Right cardiac atrium (tissue), 5 donors: Measurements from ENCODE around the gene MTFMT. TPM values are rescaled to one million over a fixed set of nuclear protein-coding genes. Genes with fewer than 3 reads are reported as not detected.
"Not testable (repeated sequence)": the region's sequence is repeated elsewhere in the genome, so short reads cannot be mapped to it uniquely, and the experiment has no call there.

Source experiments
- ATAC-seq, 2 donors: fragments of 200-7000 bp; cut with Tn5 transposase; one replicate each; pipeline versions ENCODE4 v1.8.0 to v1.9.1; 2020; ENCODE audit warnings: moderate library complexity in 2 of 2, mild to moderate bottlenecking in 1 of 2
- DNase-seq, 3 donors: peaks; one replicate each; pipeline ENCODE4 v3.0.0-alpha.2; 2020
- H3K27ac ChIP-seq: one replicate; pipeline ENCODE4 v1.5.1; 2013; ENCODE audit warnings: mild to moderate bottlenecking, low read length, control low read depth, moderate library complexity
- H3K27me3 ChIP-seq: one replicate; pipeline ENCODE4 v1.6.1; 2013; ENCODE audit not compliant: control insufficient read depth, insufficient read depth
- H3K4me1 ChIP-seq: one replicate; pipeline ENCODE4 v1.6.1; 2013; ENCODE audit warnings: low read length; ENCODE audit not compliant: control insufficient read depth, insufficient read depth
- H3K4me3 ChIP-seq: one replicate; pipeline ENCODE4 v1.5.1; 2013; ENCODE audit warnings: low read length, control low read depth
- H3K9me3 ChIP-seq: one replicate; pipeline ENCODE4 v1.6.1; 2013; ENCODE audit warnings: low read length; ENCODE audit not compliant: control insufficient read depth
- WGBS: extraction: QIAGEN DNeasy Blood & Tissue Kit; methylation state at CpG from one replicate; pipeline ENCODE4 v1.1.7; 2013; 5-methylcytosine and 5-hydroxymethylcytosine counted together
- intact Hi-C, 4 donors: fragments of 100-400 bp; cut with DNase I; formaldehyde crosslinking; loops; one replicate each; pipeline versions ENCODE4 v1.11.0 to v1.14.0; 2022 to 2023
- long read RNA-seq, 4 donors: library from polyadenylated mRNA; unstranded; transcript quantifications; one replicate each; pipeline ENCODE4 v2.0.0, GENCODE V29; 2020 to 2021
- polyA plus RNA-seq: library from polyadenylated mRNA; stranded (reverse); fragments of 200-250 nt; gene quantifications from one replicate; pipeline ENCODE4 v1.2.3, GENCODE V29; 2013
- total RNA-seq, 4 donors: library from RNA; stranded (reverse); fragmentation: NEBNext Ultra II Directional; extraction: Animal tissue kit (Norgen Biotek cat#: 25700); gene quantifications; one replicate each; pipeline ENCODE4 v1.2.1, GENCODE V29; 2021
- donor health status: healthy with polysubstance abuse.
- donor health status: DM: no; HTN: yes; CAD: no.
- donor health status: DM: no; HTN: no; CAD: no.
- donor health status: DM: no; HTN: yes; CAD: no; lungs with severe emphysema.
- donor health status: DM: yes; HTN: yes; CAD: no.

MTFMT gene
- total RNA-seq (10 to 100 TPM; 17.4 to 18.0 (median 17.7) TPM), polyA plus RNA-seq (9.9 TPM)
- long read RNA-seq, donor 1, transcript MTFMT-201 (9 exons, 2,734 nt): major isoform, 46 of 69 reads
- long read RNA-seq, donor 1, partial matches to known transcripts: 3 of 69 reads
- long read RNA-seq, donor 1, other reads (novel, unspliced or antisense): 17 of 69 reads
- long read RNA-seq, donor 2, transcript MTFMT-201 (9 exons, 2,734 nt): major isoform, 12 of 14 reads
- long read RNA-seq, donor 2, partial matches to known transcripts: 0 of 14 reads
- long read RNA-seq, donor 2, other reads (novel, unspliced or antisense): 2 of 14 reads
- long read RNA-seq, donor 3, transcript MTFMT-201 (9 exons, 2,734 nt): major isoform, 63 of 77 reads
- long read RNA-seq, donor 3, partial matches to known transcripts: 1 of 77 reads
- long read RNA-seq, donor 3, other reads (novel, unspliced or antisense): 13 of 77 reads
- long read RNA-seq, donor 4, transcript MTFMT-201 (9 exons, 2,734 nt): major isoform, 10 of 12 reads
- long read RNA-seq, donor 4, partial matches to known transcripts: 0 of 12 reads
- long read RNA-seq, donor 4, other reads (novel, unspliced or antisense): 1 of 12 reads

DNA sequence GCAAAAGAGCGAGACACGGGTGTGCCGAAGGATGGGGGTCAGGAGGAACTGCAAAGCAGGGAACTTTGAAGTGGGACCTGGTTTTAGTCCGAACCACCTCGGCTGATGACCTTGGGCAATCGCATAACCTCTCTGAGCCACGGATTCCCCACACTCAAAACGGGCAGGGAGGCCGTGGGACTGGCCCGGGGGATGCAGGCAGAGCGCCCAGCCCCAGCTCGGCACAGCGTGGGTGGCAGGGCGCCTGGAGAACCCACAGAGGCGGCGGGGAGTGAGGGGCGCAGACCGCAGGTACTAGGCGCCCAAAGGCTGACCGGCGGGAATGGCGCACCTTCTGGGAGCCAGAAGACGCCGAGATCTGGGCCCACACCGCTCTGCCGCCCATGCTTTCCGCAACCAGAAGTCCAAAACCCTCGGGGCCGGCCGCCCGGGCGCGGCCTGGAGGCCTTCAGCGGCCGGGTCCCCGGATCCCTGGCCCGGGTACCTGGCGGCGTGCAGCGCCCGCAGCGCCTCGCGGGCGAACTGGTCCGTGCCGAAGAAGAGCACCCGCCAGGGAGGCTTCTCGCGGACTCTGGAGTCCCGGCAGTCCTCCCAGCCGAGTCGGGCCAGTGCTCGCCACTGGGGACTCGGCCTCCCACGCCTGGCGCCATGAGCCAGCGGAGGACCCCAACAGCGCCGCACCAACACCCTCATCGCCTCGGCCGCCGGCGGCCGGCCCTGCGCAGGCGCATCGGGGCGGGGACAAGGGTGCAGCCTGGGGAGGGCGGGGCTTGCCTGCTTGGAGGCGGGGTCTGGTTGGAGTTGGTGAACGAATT is at the start of gene MTFMT:
Gene MTFMT, minus strand, starts transcription at position 719 of the 815 bp plus-strand sequence. Its CDS starts 26 bp downstream, at position 693.
- intact Hi-C loops: no loop called here
- peak within 1 kb of the TSS; percentile 75 for H3K4me3 ChIP-seq
- no peaks in the 10 kb centered on the region for H3K27me3 ChIP-seq

DNA sequence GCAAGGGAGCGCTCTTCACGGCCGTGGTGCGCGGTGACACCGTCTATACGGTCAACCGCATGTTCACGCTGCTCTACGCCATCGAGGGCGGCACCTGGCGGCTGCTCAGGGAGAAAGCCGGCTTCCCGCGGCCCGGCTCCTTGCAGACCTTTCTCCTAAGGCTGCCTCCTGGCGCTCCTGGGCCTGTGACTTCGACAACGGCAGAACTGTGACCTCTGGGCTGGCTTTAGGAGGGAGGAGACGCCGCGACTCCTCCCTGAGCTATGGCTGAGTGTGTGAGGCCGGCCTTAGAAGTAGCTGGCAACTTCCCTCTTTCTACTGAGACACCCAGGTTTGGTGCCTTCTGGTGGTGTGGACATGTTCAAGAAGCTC is 48.5 kb upstream of the MTFMT start:
- Histone ChIP-seq H3K27ac (no peak overlapping the region), H3K27me3 (no peaks in the 10 kb centered on the region), H3K4me1 (peaks cover 5% of the 10 kb centered on the region), H3K4me3 (no peak overlapping the region), H3K9me3 (no peaks in the 10 kb centered on the region)
- DNase-seq (peak; percentile 73 to 88 (median 86)), ATAC-seq (peak; percentile 69 to 70)
- intact Hi-C loops: no loop called here
- 33% methylated on average over 24 of the region's 24 CpGs for WGBS

More for the DNA sequence above, at the start of gene MTFMT:
- H3K9me3 ChIP-seq: no peaks in the 10 kb centered on the region
- H3K27ac ChIP-seq: peak within 1 kb of the TSS; percentile 39
- ATAC-seq (peak; percentile 96 to 97), DNase-seq (peak; percentile 94 to 98 (median 98))
- under 1% methylated on average over 73 of the region's 73 CpGs for WGBS
- H3K4me1 ChIP-seq: peaks cover 7% of the 10 kb centered on the region

DNA sequence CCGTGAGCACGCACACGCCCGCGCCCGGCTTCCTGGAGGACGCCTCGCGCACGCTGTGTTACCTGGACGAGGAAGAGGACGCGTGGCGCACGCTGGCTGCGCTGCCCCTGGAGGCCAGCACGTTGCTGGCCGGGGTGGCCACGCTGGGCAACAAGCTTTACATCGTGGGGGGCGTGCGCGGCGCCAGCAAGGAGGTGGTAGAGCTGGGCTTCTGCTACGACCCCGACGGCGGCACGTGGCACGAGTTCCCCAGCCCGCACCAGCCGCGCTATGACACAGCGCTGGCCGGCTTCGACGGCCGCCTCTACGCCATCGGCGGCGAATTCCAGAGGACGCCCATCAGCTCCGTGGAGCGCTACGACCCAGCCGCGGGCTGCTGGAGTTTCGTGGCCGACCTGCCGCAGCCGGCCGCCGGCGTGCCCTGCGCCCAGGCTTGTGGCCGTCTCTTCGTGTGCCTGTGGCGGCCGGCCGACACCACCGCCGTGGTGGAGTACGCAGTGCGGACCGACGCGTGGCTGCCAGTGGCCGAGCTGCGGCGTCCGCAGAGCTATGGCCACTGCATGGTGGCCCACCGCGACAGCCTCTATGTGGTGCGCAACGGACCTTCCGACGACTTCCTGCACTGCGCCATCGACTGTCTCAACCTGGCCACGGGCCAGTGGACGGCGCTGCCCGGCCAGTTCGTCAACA is 48.0 kb upstream of the MTFMT start:
- no peaks in the 10 kb centered on the region for H3K9me3 ChIP-seq
- ATAC-seq: peak in 1 of 2 donors; percentile 11
- H3K4me1 ChIP-seq: peaks cover 5% of the 10 kb centered on the region
- H3K27ac ChIP-seq: no peak overlapping the region
- no peaks in the 10 kb centered on the region for H3K27me3 ChIP-seq
- DNase-seq: peak in 2 of 3 donors; percentile 43 to 54
- intact Hi-C loops: no loop called here
- WGBS: 59% methylated on average over 85 of the region's 85 CpGs
- no peak overlapping the region for H3K4me3 ChIP-seq

DNA sequence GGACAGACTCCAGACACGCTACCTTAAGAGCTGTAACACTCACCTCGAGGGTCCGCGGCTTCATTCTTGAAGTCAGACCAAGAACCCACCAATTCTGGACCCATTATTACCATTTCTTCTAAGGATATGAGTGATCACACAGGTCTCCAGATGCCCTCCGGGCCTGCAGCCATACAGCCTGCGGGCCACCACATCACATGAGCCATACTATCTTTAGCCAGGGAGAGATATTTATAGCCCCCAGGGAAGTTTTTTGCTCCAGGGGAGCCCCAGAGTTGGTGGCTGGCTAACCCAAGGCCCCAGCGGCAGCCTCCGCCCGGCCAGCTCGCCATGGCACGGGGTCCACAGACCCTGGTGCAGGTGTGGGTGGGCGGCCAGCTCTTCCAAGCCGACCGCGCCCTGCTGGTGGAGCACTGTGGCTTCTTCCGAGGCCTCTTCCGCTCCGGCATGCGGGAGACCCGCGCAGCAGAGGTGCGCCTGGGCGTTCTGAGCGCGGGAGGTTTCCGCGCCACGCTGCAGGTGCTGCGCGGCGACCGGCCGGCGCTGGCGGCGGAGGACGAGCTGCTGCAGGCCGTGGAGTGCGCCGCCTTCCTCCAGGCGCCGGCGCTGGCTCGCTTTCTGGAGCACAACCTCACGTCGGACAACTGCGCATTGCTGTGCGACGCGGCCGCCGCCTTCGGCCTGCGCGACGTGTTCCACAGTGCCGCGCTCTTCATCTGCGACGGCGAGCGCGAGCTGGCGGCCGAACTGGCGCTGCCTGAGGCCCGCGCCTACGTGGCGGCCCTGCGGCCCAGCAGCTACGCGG is 47.2 kb upstream of the MTFMT start, which contains the start of gene KBTBD13:
Gene KBTBD13, plus strand, starts transcription at position 261 of the 805 bp plus-strand sequence. Its CDS starts 70 bp downstream, at position 331.
- Histone ChIP-seq H3K9me3 (no peaks in the 10 kb centered on the region), H3K4me1 (peaks cover 10% of the 10 kb centered on the region), H3K27ac (peak within 1 kb of the TSS; percentile 61), H3K27me3 (no peaks in the 10 kb centered on the region), H3K4me3 (no peak within 1 kb of the TSS)
- DNase-seq: peak in 1 of 3 donors; percentile 46
- intact Hi-C loops: no loop called here
- WGBS: 66% methylated on average over 73 of the region's 73 CpGs
- peak; percentile 50 to 54 for ATAC-seq

DNA sequence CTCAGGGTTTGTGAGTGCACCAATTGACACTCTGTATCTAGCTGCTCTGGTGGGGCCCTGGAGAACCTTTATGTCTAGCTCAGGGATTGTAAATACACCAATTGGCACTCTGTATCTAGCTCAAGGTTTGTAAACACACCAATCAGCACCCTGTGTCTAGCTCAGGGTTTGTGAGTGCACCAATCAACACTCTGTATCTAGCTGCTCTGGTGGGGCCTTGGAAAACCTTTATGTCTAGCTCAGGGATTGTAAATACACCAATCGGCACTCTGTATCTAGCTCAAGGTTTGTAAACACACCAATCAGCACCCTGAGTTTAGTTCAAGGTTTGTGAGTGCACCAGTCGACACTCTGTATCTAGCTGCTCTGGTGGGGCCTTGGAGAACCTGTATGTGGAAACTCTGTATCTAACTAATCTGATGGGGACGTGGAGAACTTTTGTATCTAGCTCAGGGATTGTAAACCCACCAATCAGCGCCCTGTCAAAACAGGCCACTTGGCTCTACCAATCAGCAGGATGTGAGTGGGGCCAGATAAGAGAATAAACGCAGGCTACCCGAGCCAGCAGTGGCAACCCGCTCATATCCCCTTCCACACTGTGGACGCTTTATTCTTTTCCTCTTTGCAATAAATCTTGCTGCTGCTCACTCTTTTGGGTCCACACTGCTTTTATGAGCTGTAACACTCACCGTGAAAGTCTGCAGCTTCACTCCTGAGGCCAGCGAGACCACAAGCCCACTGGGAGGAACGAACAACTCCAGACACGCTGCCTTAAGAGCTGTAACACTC is 46.4 kb upstream of the MTFMT start:
- H3K4me3 ChIP-seq, intact Hi-C loops, ATAC-seq, H3K27me3 ChIP-seq, H3K9me3 ChIP-seq, DNase-seq: not testable (repeated sequence)
- Histone ChIP-seq H3K27ac (peak overlapping the region; percentile 29), H3K4me1 (peaks cover 13% of the 10 kb centered on the region)
- 43% methylated on average over 12 of the region's 12 CpGs for WGBS

DNA sequence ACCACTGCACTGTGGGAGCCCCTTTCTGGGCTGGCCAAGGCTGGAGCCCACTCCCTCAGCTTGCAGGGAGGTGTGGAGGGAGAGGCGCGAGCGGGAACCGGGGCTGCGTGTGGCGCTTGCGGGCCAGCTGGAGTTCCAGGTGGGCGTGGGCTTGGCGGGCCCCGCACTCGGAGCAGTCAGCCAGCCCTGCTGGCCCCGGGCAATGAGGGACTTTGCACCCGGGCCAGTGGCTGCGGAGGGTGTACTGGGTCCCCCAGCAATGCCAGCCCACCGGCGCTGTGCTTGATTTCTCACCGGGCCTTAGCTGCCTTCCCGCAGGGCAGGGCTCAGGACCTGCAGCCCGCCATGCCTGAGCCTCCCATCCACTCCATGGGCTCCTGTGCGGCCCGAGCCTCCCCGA is 45.5 kb upstream of the MTFMT start:
- peaks cover 18% of the 10 kb centered on the region for H3K4me1 ChIP-seq
- intact Hi-C loops, H3K27ac ChIP-seq, H3K27me3 ChIP-seq, H3K4me3 ChIP-seq, DNase-seq, ATAC-seq, H3K9me3 ChIP-seq: not testable (repeated sequence)
- WGBS: 96% methylated on average over 18 of the region's 22 CpGs

DNA sequence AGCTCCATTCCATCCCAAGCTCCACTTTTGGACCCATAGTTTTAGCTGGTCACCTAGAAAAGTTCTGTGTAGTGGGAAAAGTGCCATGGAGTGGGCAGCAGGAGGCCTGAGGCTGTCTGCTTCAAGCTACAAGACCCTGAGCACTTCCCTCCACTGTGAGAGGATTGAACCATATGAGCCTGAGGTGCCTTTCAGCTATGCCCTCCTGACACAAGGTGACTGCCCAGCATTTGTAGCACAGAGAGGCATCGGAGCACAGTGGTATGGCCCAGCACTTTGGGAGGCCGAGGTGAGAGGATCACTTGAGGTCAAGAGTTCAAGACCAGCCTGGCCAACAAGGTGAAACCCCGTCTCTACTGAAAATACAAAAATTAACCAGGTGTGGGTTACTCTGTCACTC is 43.2 kb upstream of the MTFMT start:
- H3K4me1 ChIP-seq: peaks cover 22% of the 10 kb centered on the region
- WGBS: 95% methylated on average over 3 of the region's 3 CpGs
- H3K4me3 ChIP-seq: no peak overlapping the region
- H3K27ac ChIP-seq: peak overlapping the region; percentile 55
- ATAC-seq (no peak), DNase-seq (no peak)
- intact Hi-C loops: no loop called here
- no peaks in the 10 kb centered on the region for H3K9me3 ChIP-seq
- H3K27me3 ChIP-seq: no peaks in the 10 kb centered on the region

DNA sequence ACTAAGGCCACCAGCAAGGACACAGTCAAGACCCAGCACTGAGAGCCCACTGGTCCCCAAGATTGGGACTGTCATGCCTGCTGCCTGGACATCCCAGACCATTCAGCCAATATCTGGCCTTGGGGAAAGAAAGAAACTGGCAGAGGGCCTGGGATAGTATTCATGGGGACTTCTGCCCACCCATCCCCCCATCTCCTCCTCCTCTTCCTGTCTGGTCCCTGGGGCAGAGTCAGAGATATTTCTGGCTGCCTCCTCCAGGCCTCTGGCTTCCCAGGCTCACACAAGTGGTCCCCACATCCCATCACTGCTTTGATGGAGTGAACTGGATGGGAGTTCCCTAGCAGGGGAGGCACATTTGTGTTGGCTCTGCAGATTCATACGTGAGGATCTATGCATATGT is 42.6 kb upstream of the MTFMT start:
- DNase-seq (peak in 2 of 3 donors; percentile 45 to 72), ATAC-seq (peak; percentile 9 to 30)
- H3K27ac ChIP-seq: peak overlapping the region; percentile 74

DNA sequence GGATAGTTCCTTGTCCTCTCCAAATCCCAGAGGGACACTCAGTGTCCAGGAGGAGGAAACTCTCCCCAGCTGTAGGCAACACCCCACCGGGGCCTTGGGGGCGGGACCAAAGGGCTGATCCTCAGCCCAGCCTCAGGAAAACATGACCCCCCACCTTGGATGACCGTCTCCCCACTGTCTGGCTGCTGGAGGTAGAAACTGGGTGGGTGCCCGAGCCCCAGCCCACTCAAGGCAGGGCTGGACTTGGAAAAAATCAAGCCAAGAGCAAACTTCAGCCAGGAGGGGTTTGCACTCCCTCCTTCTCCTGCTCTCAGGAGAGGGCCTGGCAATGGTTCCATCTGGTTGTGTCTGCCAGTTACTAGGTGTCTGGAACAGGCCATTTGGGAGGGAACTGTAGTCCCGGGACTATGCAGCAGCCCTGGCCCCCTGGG is 42.0 kb upstream of the MTFMT start:
- H3K4me1 ChIP-seq: peaks cover 22% of the 10 kb centered on the region
- H3K27me3 ChIP-seq: no peaks in the 10 kb centered on the region
- no peaks in the 10 kb centered on the region for H3K9me3 ChIP-seq
- H3K4me3 ChIP-seq: no peak overlapping the region
- H3K27ac ChIP-seq: peak overlapping the region; percentile 74
- intact Hi-C loops: no loop called here
- 24% methylated on average over 5 of the region's 5 CpGs for WGBS
- DNase-seq (peak; percentile 67 to 87 (median 86)), ATAC-seq (peak; percentile 64 to 73)

More for the DNA sequence above, 42.6 kb upstream of the MTFMT start:
- Histone ChIP-seq H3K9me3 (no peaks in the 10 kb centered on the region), H3K4me3 (no peak overlapping the region), H3K27me3 (no peaks in the 10 kb centered on the region), H3K4me1 (peaks cover 22% of the 10 kb centered on the region)
- intact Hi-C loops: no loop called here
- WGBS: 20% methylated on average over 1 of the region's 1 CpG
